HG02852 (cell line): ENCODE data around the gene PSMD12.
"Not testable (repeated sequence)": the region's sequence is repeated elsewhere in the genome, so short reads cannot be mapped to it uniquely, and the experiment has no call there.

Experiments
- ATAC-seq: cut with Tn5 transposase; IDR thresholded peaks from one replicate; pipeline ENCODE4 v1.9.1; 2021; ENCODE audit warnings: mild to moderate bottlenecking, moderate library complexity; ENCODE audit not compliant: unreplicated experiment

The PSMD12 gene

DNA sequence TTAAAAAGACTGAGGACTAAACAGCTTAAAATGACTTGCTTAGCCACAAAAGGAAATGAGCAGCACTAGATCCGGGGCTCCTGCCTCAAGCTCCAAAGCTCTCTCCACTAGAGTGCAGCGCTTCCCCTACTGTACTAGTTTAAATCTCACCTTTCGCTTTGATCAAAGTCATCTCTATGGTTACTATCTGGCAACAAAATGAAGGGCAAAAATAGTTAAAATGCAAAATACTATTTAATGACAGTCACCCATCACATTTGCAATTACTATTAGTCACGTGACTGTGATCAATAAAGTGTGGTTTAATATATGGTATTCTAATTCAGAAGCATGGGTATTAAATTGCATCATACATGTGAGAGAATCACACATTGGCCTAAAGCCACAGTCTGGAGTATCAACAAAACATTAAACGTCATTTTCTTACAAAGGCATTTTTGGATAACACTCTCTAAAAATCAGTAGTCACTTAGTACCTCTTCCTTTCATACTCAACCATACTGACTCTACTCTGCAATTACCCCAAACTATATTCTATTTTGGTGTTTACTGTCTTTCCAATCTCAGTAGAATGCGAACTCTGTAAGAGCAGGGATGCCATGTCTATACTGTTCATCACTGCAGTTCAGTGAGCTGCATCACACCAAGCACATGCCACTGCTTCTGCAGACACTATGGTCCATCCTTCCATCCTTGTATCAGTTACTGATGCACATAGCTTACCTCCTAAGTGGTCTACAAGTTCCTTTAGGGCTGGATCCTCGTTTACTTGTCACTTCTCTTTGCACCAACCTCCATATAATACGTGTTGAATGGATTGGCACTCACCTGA is 6.2 kb downstream of the PSMD12 start:
- ATAC-seq, result no peak

- ATAC-seq, result no peak
These were observed 7.8 kb downstream of the PSMD12 start for GRCh38 chr17:67358612-67359011.

GRCh38 chr17:67353929-67354574 is 12.3 kb downstream of the PSMD12 start:
- no peak for ATAC-seq

DNA sequence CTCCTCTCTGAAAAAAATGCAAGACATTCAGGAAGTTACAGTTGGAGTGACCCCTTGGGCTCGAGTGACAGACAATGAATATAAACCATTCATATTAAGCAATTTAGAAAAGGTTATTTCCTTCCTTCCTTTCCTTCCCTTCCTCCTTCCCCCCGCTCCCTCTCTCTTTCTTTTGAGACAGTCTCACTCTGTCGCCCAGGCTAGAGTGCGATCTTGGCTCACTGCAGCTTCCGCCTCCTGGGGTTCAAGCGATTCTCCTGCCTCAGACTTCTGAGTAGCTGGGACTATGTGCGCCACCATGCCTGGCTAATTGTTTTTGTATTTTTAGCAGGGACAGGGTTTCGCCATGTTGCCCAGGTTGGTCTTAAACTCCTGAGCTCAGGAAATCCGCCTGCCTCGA is 13.2 kb downstream of the PSMD12 start:
- ATAC-seq, result no peak

- no peak for ATAC-seq
These were observed 17.0 kb downstream of the PSMD12 start for GRCh38 chr17:67349420-67349819.

DNA sequence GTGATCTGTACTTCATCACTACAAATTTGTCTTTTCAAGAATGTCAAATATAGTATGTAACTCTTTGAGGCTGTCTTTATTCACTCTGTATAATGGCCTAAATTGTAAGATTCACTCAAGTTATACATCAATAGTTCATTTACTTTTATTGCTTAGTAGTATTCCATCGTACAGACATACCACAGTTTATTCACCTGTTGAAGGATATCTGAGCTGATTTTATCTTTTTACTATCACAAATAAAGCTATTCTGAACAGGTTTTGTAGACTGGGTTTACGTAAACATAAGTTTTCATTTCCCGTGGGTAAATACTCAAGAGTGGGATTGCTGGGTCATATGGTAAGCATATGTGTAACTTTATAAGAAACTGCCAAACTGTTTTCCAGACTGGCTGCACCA is 18.6 kb downstream of the PSMD12 start:
- no peak for ATAC-seq

DNA sequence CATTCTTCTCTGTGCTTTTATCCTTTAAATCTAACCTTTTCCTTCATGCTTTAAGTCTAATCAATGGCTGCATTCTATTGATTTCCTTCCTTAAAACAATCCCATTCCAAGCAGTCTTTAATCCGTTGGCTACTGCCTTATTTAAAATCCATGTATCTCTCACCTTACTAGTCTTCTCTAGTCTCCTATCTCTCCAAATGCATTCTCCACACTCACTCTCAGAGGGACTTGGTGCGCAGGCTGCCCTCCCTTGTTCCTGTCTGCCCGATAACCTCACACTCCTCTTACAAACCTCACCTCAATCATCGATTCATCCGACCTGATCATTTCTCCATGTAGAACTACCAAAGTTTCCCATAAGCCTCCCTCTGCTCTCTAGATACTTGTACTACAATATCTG is 23.1 kb downstream of the PSMD12 start:
- no peak for ATAC-seq

DNA sequence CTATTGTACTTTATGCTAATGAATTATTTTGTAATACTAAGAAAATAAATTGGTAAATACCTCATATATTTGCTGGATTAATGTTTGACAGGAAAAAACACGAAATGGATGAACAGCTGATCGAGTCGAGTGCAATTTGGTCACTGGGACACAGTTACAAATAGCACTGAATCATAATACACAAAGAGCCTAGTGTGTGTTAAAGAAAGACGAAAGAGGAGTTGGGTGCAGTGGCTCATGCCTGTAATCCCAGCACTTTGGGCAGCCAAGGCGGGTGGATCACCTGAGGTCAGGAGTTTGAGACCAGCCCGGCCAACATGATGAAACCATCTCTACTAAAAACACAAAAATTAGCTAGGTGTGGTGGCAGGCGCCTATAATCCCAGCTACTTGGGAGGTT is 28.0 kb downstream of the PSMD12 start:
- ATAC-seq, result not testable (repeated sequence)

GRCh38 chr17:67336859-67337258 is 29.5 kb downstream of the PSMD12 start:
- ATAC-seq, result no peak

GRCh38 chr17:67335245-67335835 is 31.0 kb downstream of the PSMD12 start:
- no peak for ATAC-seq

GRCh38 chr17:67332162-67332508 is 34.2 kb downstream of the PSMD12 start:
- not testable (repeated sequence) for ATAC-seq

GRCh38 chr17:67331381-67332161 is 34.8 kb downstream of the PSMD12 start:
- ATAC-seq, result not testable (repeated sequence)

DNA sequence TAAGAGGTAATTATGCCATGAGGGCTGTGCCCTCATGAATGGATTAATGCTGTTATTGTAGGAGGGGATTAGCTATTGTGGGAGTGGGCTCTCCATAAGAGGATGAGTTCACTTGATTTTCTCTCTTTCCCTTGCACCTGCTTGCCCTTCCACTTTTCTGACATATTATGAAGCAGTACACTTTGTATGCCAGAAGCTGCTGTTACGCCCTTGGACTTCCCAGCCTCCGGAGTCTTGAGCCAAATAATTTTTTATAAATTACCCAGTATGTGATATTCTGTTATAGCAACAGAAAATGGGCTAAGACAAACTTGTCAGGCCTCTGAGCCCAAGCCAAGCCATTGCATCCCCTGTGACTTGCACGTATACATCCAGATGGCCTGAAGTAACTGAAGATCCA is 38.4 kb downstream of the PSMD12 start:
- ATAC-seq, result no peak

DNA sequence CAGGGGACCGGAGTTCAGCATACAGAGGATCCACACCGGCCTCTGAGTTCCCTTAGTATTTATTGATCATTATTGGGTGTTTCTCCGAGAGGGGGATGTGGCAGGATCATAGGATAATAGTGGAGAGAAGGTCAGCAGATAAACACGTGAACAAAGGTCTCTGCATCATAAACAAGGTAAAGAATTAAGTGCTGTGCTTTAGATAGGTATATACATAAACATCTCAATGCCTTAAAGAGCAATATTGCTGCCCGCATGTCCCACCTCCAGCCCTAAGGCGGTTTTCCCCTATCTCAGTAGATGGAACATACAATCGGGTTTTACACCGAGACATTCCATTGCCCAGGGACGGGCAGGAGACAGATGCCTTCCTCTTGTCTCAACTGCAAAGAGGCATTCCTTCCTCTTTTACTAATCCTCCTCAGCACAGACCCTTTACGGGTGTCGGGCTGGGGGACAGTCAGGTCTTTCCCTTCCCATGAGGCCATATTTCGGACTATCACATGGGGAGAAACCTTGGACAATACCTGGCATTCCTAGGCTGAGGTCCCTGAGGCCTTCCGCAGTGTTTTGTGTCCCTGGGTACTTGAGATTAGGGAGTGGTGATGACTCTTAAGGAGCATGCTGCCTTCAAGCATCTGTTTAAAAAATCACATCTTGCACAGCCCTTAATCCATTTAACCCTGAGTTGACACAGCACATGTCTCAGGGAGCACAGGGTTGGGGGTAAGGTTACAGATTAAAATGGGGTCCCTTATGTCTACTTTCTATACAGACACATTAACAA is 39.2 kb downstream of the PSMD12 start:
- not testable (repeated sequence) for ATAC-seq

DNA sequence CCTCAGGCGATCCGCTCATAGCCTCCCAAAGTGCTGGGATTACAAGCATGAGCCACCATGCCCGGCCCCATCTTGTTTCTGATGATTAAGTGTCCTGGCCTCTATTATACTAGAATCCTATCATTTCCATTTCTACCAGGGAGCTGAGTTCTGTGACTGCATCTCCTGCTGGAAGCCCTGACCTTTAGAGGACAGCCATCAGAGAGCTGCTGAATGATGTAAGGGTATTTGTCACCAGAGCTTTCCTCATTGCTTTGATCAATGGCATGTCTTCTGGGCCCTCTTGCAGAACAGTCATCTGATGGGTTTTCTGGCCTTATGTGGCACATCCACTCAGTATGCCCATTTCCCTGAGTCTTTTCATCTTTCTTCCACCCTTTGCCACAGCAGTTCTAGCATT is 39.9 kb downstream of the PSMD12 start:
- ATAC-seq, result no peak

DNA sequence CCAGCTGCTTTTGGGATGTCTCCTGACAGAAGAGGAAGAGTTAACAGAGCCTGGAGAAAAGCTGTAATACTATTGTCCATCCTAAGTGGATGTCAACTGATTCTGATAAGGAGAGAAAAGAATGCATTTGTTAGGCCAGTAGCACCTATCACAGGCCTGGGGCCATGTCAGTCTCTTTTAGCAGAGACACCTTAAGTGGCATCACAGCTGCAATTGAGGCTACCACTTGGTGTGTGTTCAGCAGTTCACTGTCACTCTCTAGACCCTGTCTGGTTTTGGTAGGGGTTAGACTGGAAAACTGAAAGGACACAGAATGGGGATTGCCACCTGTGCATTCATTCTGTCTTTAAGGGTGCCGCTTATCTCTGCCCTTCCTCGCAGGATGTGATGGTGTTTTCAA is 42.0 kb downstream of the PSMD12 start:
- ATAC-seq, result no peak

GRCh38 chr17:67323445-67323844 is 42.9 kb downstream of the PSMD12 start:
- ATAC-seq, result no peak

DNA sequence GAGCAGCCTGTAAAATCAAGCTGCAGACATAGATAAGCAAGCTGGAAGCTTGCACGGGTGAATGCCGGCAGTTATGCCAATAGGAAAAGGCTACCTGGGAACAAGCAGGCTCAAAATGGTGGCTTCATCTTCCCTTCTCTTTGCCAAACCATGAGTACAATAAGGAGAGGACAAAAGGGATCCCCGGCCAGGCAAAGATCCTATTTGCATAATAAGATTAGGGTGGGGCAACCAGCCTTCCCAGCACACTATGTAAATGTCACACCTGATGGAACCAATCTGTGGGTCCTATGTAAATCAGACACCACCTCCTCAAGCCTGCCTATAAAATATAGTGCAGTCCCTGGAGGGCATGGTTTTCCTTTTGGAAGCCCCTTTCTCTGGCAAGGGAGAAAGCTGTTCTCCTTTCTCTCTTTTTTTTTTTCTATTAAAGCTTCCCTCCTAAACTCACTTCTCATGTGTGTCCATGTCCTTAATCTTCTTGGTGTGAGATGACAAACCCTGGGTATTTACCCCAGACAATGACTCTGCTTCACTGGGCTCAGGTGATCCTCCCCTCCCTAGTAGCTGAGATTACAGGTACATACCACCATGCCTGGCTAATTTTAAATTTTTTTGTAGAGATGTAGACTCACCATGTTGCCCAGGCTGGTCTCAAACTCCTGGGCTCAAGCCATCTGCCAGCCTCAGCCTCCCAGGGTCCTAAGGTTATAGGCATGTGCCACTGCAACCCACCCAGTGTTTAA is 44.2 kb downstream of the PSMD12 start:
- ATAC-seq, result no peak

DNA sequence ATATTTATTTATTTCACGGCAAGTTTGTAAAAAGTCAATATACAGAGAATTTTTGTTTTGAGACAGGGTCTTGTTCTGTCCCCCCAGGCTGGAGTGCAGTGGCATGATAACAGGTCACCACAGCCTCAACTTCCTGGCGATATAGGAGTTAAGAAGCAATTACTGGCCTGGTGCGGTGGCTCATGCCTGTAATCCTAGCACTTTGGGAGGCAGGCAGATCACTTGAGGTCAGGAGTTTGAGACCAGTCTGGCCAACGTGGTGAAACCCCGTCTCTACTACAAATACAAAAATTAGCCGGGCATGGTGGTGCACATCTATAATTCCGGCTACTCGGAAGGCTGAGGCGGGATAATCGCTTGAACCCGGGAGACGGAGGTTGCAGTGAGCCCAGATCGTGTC is 44.9 kb downstream of the PSMD12 start:
- not testable (repeated sequence) for ATAC-seq

- no peak for ATAC-seq
These were observed 49.6 kb downstream of the PSMD12 start for GRCh38 chr17:67316781-67317180.
